Inflammatory macrophage treated with lipopolysaccharide for 4 hours (primary cell): ENCODE data around the gene RAB1A.

Source experiments
- DNase-seq: peaks from one replicate; pipeline ENCODE4 v3.0.0-alpha.2; 2020

RAB1A gene

DNA sequence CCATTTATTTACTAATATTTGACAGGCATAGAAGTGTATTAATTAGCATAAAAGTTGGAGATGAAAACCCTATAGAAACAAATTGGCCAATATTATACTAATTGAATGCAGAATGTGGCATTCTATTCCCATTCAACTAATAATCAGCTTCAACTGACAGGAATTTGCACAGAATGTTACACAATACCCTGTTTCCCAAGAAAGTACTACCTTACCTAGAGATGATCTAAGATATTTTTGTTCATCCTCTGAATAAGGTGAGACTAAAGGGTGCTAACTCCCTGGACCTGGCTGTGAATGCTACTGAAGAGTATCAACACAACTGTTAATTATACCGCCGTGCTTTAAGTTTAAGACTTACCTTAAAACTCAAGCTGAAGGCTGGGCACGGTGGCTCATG is 44.8 kb downstream of the RAB1A start:
- DNase-seq = no peak

DNA sequence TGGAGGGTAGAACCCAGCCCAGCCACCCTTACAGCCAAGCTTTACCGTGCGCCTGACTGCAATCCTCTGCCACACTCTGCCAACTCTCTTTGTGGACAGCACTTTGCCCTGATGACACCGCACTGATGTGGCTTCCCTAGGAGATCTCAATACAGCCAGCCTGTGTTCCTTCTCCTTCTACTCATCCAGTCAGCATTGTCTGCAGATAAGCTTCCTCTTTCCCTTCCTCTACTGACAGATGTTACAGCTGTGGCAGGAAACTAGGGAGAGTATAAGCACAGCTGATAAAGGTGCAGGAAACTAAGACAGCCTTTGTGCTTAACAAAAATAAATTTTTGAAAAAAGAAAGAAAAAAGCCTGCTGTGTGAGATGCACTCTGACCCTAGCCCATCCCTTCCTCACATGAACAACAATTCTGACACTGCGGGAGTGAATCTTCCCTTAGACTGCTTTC is 48.6 kb downstream of the RAB1A start:
- DNase-seq = peak; percentile 62

DNA sequence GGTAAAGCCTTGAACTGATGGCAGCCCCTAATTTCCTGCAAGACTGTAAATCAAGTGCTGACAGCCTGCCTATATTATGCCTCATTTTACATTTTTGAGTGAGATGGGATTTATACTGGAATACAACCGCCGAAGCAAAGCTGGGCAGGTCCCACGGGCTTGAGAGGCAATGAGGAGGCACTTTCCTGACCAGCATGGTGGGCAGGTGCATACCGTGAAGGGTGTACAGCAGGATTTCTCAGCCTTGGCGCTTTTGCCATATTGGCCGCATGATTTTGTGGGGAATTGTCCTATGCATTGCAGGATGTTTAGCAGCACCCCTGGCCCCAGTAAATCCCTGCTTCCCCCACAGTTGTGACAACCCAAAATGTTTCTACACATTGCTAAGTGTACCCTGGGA is 50.9 kb downstream of the RAB1A start:
- no peak for DNase-seq

DNA sequence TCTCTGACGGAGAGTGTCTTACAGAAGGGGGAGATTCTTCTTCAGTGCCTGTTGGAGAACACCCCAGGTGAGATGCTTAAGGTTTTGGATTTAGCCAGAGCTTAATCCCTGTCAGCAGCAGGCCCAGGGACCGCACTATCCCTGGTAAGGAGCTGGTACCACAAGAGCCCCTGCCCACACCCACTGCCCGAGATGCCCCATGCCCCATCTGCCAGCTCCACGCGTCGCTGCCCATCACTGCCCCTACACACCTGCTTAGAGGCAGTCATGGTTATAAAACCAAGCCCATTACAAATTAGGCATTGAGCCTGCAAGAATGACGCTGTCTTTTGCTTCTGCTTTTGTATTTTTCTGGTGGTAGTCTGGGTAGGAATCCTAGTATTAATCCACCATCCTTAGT is 52.0 kb downstream of the RAB1A start:
- no peak for DNase-seq

DNA sequence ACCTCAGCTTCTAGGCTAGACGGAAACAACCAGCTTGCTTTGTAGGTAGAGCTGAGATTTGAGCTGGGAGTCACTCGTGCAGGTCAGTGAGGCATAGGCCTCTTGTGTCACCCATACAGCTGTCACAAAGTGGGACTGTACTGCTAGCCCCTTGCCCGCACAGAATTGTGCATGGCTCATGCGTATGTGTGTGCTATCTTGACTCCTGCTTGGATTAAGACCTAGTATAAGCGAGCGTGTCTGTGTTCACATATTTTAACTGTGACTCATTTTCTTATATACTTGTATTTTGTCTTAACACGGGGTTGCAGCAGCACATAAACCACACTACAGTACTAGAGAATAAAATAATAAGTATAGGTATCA is 53.6 kb downstream of the RAB1A start:
- no peak for DNase-seq

DNA sequence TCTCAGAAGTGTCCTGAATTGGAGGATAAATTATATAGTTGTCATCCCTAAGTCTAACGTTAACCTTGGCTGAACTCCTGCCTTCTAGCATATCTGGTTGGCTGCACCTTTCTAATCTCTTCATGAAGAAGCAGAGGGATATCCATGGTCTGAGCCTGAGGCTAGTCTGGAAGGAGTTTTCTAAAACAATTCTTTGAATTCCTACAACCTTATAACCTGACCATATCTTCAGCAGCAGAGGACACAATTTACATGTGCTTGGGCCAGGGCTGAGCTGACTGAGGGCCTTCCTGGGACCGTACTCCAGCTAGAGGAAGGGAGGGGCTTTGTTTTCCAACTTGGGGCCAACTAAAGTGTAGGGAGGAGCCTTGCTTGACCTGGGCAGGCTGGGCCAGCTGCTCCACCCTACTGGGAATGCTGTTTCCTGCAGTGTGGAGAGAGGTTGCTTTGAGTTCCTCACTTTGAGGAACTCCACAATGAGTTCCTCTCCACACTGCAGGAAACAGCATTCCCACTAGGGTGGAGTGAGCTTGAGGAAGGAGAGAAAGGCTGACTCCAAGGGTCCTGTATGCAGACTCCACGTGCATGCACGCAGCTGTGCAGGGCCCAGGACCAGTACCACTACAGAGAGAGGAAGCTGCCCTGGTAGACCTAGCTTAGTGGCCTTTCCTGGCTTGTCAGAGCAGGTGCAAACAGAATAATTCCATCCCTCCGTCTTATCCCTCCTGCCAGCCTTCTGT is 54.1 kb downstream of the RAB1A start:
- no peak for DNase-seq

- DNase-seq = no peak
These were observed 54.7 kb downstream of the RAB1A start for GRCh38 chr2:65075176-65075575.

GRCh38 chr2:65073879-65074565 is 55.9 kb downstream of the RAB1A start:
- DNase-seq = no peak

DNA sequence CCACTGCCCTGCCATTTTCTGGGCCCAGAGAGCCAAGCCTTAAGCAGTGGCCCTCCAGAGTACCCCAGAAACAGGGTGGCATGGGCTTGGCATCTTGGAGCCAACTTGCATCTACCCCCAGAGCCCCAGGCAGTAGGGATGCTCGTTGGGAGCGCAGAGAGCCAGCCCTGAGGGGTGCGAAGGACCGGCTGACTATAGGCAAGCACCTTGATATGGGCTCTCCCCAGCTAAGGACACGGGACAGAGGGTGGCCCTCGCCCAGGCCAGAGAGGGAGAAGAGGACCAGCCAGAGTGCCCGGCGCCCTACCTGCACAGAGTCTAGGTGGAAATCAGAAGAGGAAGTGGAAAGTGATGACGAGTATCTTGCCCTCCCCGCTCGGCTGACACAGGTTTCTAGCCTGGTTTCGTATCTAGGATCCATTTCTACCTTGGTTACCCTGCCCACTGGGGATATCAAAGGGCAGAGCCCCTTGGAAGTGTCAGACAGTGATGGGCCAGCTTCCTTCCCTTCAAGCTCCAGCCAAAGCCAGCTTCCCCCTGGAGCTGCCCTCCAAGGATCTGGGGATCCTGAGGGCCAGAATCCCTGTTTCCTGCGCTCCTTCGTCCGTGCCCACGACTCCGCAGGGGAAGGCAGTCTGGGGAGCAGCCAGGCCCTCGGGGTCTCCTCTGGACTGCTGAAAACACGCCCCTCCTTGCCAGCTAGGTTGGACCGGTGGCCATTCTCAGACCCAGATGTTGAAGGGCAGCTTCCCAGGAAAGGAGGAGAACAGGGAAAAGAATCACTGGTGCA is 57.5 kb downstream of the RAB1A start:
- no peak for DNase-seq

DNA sequence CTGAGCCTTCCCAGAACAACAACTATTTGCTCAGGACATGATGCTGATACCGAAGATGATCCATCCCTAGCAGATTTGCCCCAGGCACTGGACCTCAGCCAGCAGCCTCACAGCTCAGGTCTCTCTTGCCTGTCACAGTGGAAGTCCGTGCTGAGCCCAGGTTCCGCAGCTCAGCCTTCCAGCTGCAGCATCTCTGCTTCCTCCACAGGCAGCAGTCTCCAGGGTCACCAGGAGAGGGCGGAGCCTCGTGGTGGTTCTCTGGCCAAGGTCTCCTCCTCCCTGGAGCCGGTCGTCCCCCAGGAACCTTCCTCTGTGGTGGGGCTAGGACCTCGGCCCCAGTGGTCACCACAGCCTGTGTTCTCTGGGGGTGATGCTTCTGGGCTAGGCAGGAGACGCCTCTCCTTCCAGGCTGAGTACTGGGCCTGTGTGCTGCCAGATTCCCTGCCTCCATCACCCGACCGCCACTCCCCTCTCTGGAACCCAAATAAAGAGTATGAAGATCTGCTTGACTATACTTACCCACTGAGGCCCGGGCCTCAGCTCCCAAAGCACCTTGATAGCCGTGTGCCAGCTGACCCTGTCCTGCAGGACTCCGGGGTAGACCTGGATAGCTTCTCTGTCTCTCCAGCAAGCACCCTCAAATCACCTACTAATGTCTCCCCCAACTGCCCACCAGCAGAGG is 58.3 kb downstream of the RAB1A start:
- no peak for DNase-seq

DNA sequence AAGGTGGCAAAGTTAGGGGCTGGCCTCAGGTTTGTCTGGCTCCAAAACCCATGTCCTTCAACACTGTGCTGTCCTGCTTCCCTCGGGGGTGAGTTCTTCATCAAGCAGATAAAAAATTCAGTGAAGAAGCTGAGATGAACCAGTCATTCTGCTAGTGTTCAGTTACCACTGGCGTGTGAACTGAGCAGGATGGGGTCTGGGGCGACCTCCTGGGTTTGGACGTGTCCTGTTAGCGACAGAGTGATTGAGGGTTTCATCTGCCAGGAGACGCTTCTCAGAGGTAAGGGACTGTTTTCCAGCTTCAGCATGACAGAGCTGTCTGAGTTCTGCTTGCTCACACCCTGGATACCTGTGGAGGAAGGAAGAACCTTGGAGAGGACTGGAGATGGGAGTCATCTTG is 59.0 kb downstream of the RAB1A start:
- no peak for DNase-seq

DNA sequence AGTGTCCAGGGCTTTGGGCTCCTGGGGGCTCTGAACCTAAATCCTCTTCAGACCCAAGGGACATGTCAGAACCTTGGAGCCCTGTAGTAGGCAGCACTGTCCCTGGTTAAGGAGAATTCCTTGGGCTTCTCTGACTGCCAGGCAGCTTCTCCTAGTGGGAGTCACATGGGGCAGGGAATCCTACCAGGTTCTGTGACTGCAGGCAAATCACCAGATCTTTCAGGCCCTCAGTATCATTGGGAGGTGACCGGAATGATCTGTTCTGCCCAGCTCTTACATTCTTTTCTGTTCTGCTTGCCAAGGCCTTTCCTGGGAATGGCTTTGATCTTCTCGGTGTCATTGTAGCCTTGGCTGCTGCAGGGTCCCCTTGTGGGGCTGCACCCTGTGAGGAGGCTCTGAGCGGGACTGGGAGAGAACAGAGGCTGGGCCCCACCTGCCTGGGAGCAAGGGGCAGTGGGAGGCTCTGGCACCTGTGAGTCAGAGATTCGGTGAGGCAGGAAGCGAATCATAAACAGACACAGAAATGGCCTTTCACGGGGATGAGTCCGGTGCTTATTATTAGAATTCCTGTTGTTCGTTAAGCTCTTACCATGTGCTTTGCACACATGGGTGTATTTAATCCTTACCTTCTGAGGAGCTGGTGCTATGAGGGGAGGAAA is 59.6 kb downstream of the RAB1A start:
- DNase-seq = no peak

GRCh38 chr2:65069439-65069824 is 60.5 kb downstream of the RAB1A start:
- no peak for DNase-seq

DNA sequence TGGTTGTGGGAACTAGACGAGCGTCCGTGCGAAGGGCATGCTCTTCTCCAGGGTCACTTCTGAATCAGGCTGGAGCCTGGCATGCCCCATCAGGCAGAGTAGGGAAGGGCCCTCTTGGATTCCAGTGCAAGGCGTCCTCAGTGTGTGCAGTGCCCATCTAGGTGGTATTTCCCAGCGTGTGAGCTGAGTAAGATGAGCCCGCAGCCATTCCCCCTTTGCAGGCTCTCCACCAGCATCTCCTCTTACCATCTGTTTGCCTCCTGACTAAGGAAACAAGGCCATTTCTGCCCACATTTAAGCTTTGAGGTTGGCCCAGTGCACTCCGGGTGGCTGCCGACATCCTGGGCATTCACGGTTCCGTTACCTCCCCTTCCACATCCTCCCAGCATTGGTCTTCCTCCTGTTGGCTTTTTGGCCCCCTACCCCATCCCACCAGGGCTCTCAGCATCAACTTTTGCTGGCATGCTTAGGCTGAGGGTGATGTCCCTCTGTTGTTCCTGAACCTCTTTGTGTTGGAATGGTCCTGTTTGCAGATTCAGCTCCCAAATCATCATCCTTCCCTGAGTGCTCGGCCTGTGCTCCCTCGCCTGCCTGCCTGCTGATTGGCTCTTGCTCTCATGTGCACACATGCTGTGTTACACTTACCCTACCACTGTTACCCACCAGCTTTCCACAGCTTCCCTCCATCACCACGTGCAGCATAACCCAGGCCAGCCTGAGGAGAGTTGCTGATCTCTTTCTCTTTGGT is 61.9 kb downstream of the RAB1A start:
- no peak for DNase-seq

DNA sequence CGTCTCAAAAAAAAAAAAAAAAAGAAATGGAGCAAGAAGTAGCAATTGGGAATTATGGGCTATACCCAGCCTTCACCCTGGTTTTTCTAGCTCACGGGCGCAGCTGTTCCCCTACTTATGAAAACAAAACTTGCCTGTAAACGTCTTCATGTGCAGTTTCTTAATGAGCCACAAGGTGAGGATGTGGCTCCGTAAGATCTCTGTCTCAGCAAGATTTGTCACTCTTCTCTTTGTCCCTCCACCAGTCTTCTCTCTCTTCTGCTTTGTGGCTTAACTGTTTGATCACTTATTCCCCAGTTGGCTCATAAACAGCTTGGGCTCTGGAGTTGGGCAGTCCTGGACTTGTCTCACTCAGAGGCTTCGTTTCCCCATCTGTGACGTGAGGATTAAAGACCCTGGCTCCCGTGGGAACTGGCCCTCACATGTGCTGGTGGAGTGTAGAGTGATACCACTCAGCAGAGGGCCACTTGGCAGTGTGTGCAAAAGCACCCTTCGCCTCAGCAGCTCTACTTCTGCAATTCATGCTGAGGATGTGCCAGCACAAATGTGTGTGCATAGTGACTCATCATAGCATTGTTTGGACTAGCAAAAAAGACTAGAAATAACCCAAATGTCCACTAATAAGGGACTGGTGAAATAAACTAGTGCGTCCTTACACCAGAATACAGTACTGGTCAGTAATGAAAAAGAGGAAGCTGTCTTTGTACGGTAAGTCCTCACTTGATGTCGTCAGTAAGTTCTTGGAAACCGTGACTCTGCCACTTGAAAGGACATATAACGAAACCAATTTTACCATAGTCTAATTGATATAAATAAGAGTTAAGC is 65.0 kb downstream of the RAB1A start:
- DNase-seq = peak; percentile 95

DNA sequence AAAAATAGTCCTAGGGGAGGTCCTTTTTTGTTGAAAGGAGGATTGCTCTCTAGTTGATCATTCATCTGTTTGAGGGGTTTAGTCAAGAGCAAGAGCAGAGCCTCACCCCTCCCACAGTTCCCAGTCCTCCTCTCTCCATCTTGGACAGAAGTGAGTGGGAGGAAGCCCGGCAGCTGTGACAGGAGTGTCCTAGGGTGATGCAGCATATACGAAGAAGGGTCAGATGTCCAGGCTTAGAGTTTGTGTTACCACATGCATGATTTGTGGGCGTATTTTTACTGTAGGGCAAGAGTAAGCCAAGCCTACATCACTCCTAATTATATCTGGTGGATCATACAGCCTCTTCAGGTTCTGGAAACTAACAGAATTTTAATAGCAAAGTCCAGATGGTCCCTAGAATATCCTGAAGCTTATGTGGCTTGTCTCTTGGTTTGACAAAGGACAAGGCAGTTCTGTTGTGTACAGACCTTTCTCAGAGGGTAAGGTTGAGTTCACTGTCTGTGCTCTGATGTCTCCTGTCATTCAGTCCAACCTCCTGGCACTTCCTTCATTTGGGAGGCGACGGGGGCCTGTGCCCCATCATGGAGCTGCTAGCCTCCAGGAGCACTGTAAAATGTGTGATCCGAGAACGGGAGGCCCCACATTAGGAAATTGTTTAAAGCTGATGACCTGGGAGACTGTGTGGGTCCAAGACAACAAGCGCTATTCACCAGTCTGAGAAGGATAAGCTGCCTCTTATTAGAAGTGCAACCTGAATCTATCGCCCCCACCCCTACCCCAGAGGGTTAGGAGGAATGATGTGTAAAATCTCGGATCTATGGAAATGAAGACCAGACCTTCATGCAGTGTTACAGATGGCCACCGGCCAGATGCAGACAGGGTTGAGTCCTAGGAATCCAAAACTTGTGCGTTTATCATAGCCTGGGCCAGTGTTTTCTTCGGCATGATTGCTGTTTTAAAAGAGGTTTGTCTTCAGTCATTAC is 66.8 kb downstream of the RAB1A start:
- DNase-seq = peak; percentile 91

GRCh38 chr2:65061910-65062339 is 68.0 kb downstream of the RAB1A start:
- DNase-seq = no peak

DNA sequence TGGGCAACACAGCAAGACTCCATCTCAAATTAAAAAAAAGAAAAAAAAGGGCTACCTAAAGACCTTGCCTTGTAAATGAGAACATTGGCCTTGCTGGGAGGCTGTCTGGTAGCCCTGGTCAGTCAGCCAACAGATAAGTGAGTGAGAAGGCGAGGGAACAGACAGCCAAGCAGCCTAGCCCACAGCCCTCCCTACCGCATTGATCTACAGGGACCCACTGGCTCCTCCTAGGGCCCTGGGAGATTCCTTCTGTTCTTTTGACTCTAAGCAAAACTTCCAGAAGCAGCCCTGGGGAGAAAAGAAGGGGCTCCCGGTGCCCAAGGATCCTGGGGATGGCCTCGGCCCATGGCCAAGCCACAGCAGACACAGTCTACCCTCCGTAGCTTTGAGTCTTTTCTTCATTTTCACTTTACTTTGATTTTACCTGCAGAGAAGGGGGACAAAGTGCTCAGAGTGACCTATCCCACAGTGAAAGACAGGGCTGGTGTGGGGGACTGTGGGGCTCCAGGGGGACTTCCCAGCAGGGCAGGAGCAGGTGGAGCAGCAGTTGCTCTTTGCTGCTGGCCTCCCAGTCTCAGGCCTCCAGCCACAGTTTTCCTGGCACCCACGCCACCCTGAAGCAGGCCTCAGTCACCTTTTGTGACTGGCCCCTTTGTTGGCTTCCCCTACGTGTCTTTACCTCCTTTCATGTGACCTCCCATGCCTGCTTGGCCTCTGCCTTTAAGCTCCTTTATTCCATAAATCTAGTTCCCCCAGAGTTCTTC is 68.6 kb downstream of the RAB1A start:
- DNase-seq = no peak

- DNase-seq = no peak
These were observed 70.8 kb downstream of the RAB1A start for GRCh38 chr2:65059071-65059470.
